Ishikawa (cell line): Measurements from ENCODE around the gene ANAPC4.

ENCODE experiments used
- CEBPB ChIP-seq: IDR thresholded peaks from 2 replicates; pipeline ENCODE4 v1.6.1; 2012
- EP300 ChIP-seq: IDR thresholded peaks from 2 replicates; pipeline ENCODE4 v1.6.1; 2012; ENCODE audit warnings: borderline replicate concordance
- FOXM1 ChIP-seq: IDR thresholded peaks from 2 replicates; pipeline ENCODE4 v1.6.1; 2012; ENCODE audit warnings: low read depth, borderline replicate concordance
- MAX ChIP-seq: IDR thresholded peaks from 2 replicates; pipeline ENCODE4 v1.6.1; 2012
- RAD21 ChIP-seq: IDR thresholded peaks from 2 replicates; pipeline ENCODE4 v1.6.1; 2012; ENCODE audit warnings: low read depth
- REST ChIP-seq: IDR thresholded peaks from 2 replicates; pipeline ENCODE4 v1.6.1; 2012; ENCODE audit warnings: low read depth, mild to moderate bottlenecking
- TAF1 ChIP-seq: IDR thresholded peaks from 2 replicates; pipeline ENCODE4 v1.6.1; 2012; ENCODE audit warnings: low read depth, mild to moderate bottlenecking
- TCF12 ChIP-seq: IDR thresholded peaks from 2 replicates; pipeline ENCODE4 v1.6.1; 2012; ENCODE audit warnings: low read depth
- YY1 ChIP-seq: IDR thresholded peaks from 2 replicates; pipeline ENCODE4 v1.6.1; 2012; ENCODE audit warnings: low read depth

DNA sequence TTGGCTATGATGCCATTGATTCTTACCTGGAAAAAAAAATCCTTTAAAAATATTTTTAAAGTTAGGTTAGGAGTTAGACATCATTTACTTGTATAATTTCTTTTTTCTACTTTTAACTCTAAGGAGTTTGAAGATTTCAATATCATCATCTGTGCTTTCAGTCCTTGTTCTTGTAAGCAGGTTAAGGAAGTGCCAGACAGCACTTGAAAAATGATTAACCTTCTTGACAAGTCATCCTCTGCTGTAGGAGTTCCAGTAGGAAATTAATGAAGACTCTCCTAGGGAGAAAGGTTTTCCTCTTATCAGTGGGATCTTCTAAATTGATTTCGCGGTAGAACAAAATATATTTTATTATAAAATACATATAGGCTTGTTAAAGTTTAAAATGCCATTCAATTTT, 29.1 kb upstream of the ANAPC4 start:
- TF ChIP-seq CEBPB (no peak), TCF12 (no peak), EP300 (no peak), MAX (no peak), YY1 (no peak), TAF1 (no peak), RAD21 (no peak), REST (no peak), FOXM1 (no peak)
